Stimulated activated CD8-positive, alpha-beta memory T cell treated with anti-CD3 and anti-CD28 coated beads, Interleukin-4, amount 100 ng/mL, for 24 hours (primary cell): ENCODE measurements around the gene MYOF.
"Not testable (repeated sequence)": the region's sequence is repeated elsewhere in the genome, so short reads cannot be mapped to it uniquely, and the experiment has no call there.

Experiments
- DNase-seq: peaks from one replicate; pipeline ENCODE4 v3.0.0-alpha.2; 2020; ENCODE audit warnings: low read depth

Gene MYOF

DNA sequence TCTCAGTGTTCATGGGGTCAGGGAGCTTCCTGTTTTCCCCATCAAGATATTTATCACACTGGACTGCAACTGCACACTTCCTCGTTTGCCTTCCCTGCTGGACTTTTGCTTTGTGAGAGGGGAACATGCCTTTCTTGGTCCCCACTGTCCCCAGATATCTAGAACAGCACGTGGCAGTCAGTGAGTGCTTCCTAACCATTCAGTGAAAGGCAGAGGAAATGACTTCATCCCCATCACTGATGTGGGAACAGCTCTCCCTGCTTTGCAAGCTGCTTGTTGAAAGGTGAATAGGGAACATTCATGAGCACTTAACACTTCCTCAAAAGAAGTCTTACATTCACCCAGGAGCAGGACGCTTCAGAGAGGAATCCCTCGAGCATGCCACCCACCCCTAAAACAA lies 135.4 kb downstream of the MYOF start:
- no peak for DNase-seq

- no peak for DNase-seq
These were observed 136.0 kb downstream of the MYOF start for GRCh38 chr10:93346108-93346507.

DNA sequence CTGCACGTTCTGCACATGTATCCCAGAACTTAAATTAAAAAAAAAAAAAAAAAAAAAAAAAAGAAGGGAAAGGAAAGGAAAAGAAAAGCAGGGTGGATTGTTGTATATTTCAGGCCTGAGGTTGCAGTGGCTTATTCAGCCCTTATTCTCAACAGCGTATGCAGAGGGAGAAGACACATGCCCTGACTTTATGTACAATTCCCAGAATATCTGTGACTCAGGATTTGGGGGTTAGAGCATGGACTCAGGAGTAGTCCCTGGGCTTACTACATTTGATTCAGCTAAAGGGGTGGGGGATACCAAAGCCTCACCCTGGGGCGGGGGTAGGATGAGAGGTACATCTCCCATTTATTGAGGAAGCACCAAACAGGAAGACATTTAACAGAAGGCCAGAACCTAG lies 137.4 kb downstream of the MYOF start:
- DNase-seq, result no peak

GRCh38 chr10:93342921-93343320 lies 139.2 kb downstream of the MYOF start:
- no peak for DNase-seq

- DNase-seq, result no peak
These were observed 139.8 kb downstream of the MYOF start for GRCh38 chr10:93342366-93342765.

- DNase-seq, result no peak
These were observed 144.8 kb downstream of the MYOF start for GRCh38 chr10:93337309-93337721.

- no peak for DNase-seq
These were observed 145.5 kb downstream of the MYOF start for GRCh38 chr10:93336678-93337077.

- DNase-seq, result no peak
These were observed 146.0 kb downstream of the MYOF start for GRCh38 chr10:93336110-93336509.

DNA sequence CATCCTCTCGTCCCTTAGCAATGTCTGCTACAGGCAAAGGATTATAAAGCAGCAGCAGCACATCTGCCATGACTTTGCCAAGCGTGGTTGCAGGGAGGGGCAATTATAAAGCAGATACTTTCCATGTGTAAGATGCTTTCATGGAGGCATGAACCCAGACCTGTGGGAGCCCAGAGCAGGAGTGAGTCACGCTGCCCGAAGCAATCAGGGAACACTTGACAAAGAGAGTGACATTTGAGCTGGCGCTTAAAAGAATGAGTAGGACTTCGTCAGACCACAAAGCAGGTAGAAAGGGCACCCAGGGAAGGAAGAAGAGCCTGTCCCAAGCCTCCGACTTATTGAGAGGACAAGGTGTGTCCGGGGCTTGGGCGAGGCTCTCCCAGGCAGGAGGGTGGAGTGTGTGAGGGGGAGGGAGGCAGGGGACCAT lies 147.2 kb downstream of the MYOF start:
- no peak for DNase-seq

DNA sequence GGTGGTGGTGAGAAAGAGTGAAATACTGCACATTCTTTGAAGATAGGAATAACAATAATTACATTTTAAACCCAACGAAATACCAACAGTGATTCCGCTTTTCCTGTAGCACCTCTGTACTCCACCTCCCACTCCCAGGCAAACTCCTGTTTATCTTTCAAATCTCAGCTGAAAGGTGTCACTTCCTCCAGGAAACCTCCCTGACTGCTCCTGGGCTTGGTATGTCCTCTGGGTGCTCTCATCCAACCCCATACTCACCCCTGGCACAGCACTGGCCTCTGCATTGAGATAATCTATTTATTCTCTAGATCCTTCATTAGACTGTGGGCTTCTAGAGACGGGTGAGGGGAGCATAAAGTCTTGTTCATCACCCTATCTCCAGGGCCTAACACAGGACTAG lies 148.0 kb downstream of the MYOF start:
- DNase-seq, result no peak

DNA sequence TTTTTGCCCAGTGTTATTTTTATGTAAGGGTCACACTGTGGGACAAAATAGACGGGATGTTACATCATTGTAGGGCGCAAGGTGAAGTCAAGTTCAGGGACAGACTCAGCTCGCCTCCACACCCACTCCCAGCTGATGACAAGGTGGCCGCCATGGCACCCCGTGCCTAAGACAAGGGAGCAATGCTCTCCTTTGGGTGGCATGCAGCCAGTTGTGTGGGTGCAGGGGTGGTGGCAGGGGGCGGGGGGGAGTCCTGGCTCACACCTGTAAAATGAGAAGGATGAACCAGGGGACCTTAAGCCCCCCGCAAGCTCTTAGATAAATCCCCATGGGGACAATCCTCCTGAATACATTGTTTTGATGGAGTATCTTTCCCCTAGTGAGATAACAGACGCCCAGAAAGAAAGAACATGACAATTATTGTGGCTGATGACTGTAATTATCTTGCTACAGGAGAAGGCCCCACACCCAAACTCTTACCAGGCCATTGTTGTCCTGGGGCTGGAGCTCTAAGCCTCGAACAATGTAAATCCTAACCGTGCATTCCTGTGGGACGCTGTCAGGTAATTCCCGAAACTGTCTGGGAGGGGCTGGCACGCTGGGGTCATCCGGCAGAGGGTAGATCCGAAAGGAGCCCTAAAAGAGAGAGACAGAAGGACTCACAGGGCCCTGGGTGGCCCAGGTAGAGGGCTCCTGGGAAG lies 148.7 kb downstream of the MYOF start:
- DNase-seq, result no peak

- no peak for DNase-seq
These were observed 151.3 kb downstream of the MYOF start for GRCh38 chr10:93330824-93331223.

- no peak for DNase-seq
These were observed 162.2 kb downstream of the MYOF start for GRCh38 chr10:93319896-93320295.

DNA sequence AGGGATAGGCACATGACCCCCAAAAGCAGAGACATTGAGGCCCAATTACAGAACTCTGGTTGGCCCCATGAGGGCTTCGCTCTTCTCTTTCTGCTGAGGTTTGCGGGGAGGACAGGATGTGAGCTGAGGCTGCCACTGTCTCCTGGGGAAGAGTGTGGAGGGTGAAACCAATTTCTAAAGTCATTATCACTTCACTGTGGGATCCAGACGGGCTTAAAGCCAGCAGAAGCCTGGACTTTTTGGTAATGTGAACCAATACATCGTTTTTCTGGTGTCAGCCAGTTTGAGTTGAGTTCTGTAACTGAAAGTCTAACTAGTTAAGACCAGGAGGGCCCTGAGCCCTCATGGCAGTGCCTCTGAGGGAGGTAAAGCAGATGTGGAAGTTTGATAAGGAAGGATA lies 163.0 kb downstream of the MYOF start:
- no peak for DNase-seq

- no peak for DNase-seq
These were observed 166.9 kb downstream of the MYOF start for GRCh38 chr10:93315246-93315645.

- not testable (repeated sequence) for DNase-seq
These were observed 167.5 kb downstream of the MYOF start for GRCh38 chr10:93314656-93315055.

- no peak for DNase-seq
These were observed 168.3 kb downstream of the MYOF start for GRCh38 chr10:93313798-93314197.

GRCh38 chr10:93309062-93309461 lies 173.1 kb downstream of the MYOF start:
- DNase-seq, result no peak

DNA sequence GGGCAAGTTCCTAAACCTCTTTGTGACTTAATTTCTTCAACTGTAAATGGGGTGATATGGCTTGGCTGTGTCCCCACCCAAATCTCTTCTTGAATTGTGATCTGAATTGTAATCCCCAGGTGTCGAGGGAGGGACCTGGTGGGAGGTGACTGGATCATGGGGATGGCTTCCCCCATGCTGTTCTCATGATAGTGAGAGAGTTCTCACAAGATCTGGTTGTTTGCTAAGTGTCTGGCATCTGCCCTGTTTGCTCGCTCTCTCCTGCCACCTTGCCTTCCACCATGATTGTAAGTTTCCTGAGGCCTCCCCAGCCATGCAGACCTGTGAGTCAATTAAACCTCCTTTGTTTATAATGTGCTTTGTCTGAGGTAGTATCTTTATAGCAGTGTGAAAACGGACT lies 177.0 kb downstream of the MYOF start:
- DNase-seq, result no peak

DNA sequence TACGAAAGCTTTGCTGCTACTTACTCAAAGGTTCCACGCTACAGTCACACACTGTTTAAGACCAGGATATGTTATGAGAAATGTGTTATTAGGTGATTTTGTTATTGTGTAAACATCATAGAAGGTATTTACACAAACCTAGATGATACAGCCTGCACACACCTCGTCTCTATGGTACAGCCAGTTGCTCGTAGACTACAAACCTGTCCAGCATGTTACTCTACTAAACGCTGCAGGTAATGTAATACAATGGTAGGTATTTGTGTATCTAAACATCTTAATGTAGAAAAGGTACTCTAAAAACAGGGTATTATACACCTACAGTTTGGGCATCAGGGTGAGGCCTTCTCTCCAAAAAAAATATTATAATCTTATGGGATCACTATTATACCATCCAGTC lies 181.2 kb downstream of the MYOF start:
- no peak for DNase-seq

DNA sequence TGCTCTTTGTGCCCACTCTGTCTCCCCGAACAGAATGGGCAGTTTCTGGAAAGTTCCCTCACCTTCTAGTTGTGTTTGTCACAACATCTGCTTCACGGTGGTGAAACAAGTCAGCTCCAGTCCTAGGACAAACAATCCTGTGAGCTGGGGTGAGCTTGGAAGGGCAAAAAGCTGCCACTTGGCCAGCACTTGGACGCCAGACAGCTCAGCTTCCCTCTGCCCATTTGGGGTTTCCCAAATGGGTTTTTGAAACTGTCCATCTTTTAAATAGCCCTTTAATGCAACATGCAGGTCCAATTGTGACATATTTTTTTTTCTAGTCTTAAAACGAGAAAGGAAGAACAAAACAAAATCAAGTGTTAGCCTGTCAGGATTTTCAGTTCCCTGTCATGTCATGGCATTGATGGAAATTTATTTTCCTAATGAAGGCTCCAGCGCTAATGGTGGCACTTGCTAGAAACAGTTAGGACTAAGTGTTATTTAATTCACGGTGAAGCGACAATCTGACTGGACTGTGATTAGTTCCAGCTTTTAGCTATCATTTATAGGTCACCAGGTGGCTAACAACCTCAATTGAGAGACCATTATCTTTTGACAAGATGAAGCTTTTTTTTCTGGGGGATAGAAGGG lies 181.7 kb downstream of the MYOF start:
- no peak for DNase-seq

GRCh38 chr10:93299606-93300287 lies 182.4 kb downstream of the MYOF start:
- DNase-seq, result no peak

DNA sequence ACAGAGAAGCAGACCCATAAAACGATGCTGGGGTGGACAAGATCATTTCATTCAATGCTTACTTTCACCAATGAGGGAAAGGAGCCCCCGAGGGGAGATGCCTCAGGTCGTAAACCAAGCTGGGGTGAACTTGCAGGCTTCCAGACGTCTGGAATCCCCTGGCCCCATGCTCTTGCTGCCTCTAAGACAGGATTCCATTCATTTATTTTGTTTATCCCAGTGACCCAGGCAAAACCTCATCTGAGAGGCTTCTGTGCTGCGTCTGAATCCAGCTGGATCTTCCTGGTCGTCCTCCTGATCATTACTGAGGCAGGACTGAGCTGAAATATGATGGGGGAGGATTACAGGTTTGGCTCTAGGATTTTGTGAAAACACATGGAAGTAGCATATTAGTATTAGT lies 182.9 kb downstream of the MYOF start:
- DNase-seq, result no peak
